SJSA1 (cell line): ENCODE results near the gene COX17. TPM values are rescaled to one million over a fixed set of nuclear protein-coding genes. Genes with fewer than 3 reads are reported as not detected.

Experiments
- DNase-seq, 2 experiments: peaks; one replicate each; pipeline ENCODE4 v3.0.0-alpha.2; 2015 to 2020; ENCODE audit warnings: low spot score in 2 of 2, low read depth in 1 of 2
- H3K27ac ChIP-seq: fragments of 250-450 bp; sonication (Bioruptor Pico); 2 replicates; pipeline ENCODE4 v1.5.1; 2020; ENCODE audit warnings: mild to moderate bottlenecking, moderate library complexity
- H3K27me3 ChIP-seq: fragments of 250-450 bp; sonication (Bioruptor Pico); replicated peaks from 2 replicates; pipeline ENCODE4 v1.5.1; 2020; ENCODE audit warnings: mild to moderate bottlenecking, moderate library complexity
- H3K36me3 ChIP-seq: fragments of 250-450 bp; sonication (Bioruptor Pico); 2 replicates; pipeline ENCODE4 v1.5.1; 2020; ENCODE audit warnings: mild to moderate bottlenecking
- H3K4me1 ChIP-seq: fragments of 250-450 bp; sonication (Bioruptor Pico); replicated peaks from 2 replicates; pipeline ENCODE4 v1.6.1; 2021; ENCODE audit warnings: mild to moderate bottlenecking
- H3K4me3 ChIP-seq: fragments of 250-450 bp; sonication (Bioruptor Pico); 2 replicates; pipeline ENCODE4 v1.5.1; 2020; ENCODE audit warnings: mild to moderate bottlenecking
- H3K9me3 ChIP-seq: fragments of 250-450 bp; sonication (Bioruptor Pico); replicated peaks from 2 replicates; pipeline ENCODE4 v1.5.1; 2020; ENCODE audit warnings: mild to moderate bottlenecking
- total RNA-seq: library from RNA; depleted of rRNA; stranded (reverse); fragments of >200 nt; shearing (Covaris generic); gene quantifications from 2 replicates; pipeline ENCODE4 v1.2.3, GENCODE V29; 2014

COX17 gene
- total RNA-seq, 1 experiment from 2014 or later: 36.0 TPM

GRCh38 chr3:119663885-119664284, 13.3 kb downstream of the COX17 start:
- H3K27ac ChIP-seq: peak overlapping the region; percentile 45
- no peaks in the 10 kb centered on the region for H3K36me3 ChIP-seq
- peaks cover 20% of the 10 kb centered on the region for H3K4me1 ChIP-seq
- H3K27me3 ChIP-seq: no peaks in the 10 kb centered on the region
- peak in 1 of 2 experiments; percentile 14 for DNase-seq
- no peak overlapping the region for H3K4me3 ChIP-seq
- H3K9me3 ChIP-seq: no peaks in the 10 kb centered on the region

DNA sequence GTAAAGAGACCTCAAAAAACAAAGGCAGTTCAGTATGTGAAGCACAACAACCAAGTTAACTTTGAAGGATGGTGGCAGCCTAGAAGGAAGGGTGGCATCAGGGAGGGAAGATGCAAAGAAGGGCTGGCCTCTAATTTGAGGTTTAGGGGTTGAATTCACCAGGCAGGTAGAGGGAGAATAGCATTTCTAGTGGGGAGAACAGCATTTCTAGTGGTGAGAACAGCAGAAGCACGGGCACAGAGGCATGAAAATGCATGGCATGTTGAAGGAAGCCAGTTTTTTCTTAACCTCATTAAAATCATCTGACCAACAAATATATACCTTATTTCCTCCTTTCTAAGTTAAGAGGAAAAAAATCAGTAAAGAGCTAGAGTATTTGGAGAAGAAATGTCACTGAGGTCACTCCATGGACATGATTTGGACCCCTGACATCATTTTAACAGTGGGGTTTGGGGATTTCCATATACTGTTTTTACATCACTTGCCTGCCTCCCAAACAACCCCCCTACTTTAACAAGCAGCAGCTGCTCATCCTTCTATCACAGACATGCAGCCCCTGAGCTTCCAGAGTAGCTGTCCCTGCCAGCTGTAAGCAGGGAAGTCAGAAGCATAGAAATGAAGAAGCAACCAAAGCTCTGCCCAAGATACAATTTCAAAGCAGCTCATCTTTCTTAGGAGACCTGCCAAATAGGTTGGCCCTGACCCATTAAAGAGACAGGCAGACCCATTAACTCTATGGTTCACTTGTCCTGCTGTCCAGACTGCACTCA, 14.4 kb downstream of the COX17 start:
- H3K27me3 ChIP-seq: no peaks in the 10 kb centered on the region
- no peak overlapping the region for H3K4me3 ChIP-seq
- H3K4me1 ChIP-seq: peaks cover 20% of the 10 kb centered on the region
- H3K27ac ChIP-seq: no peak overlapping the region
- DNase-seq: no peak
- no peaks in the 10 kb centered on the region for H3K9me3 ChIP-seq
- no peaks in the 10 kb centered on the region for H3K36me3 ChIP-seq

- no peaks in the 10 kb centered on the region for H3K9me3 ChIP-seq
- no peaks in the 10 kb centered on the region for H3K27me3 ChIP-seq
- no peak within 1 kb of the TSS for H3K4me3 ChIP-seq
- no peak within 1 kb of the TSS for H3K27ac ChIP-seq
- no peaks in the 10 kb centered on the region for H3K36me3 ChIP-seq
- H3K4me1 ChIP-seq: peaks cover 20% of the 10 kb centered on the region
- no peak for DNase-seq
Measured at GRCh38 chr3:119660474-119661440, 16.4 kb downstream of the COX17 start, which contains the start of gene POPDC2. Gene POPDC2 (minus strand): TSS chr3:119660589. CDS start chr3:119660423, 166 bp downstream.

- H3K27me3 ChIP-seq: no peaks in the 10 kb centered on the region
- H3K4me3 ChIP-seq: no peak overlapping the region
- no peaks in the 10 kb centered on the region for H3K36me3 ChIP-seq
- H3K4me1 ChIP-seq: peaks cover 17% of the 10 kb centered on the region
- H3K27ac ChIP-seq: no peak overlapping the region
- no peak for DNase-seq
- H3K9me3 ChIP-seq: no peaks in the 10 kb centered on the region
Measured at GRCh38 chr3:119659606-119660291, 17.5 kb downstream of the COX17 start.

- Histone ChIP-seq H3K4me3 (no peak overlapping the region), H3K4me1 (peaks cover 9% of the 10 kb centered on the region), H3K36me3 (no peaks in the 10 kb centered on the region), H3K27ac (no peak overlapping the region), H3K27me3 (no peaks in the 10 kb centered on the region), H3K9me3 (no peaks in the 10 kb centered on the region)
- DNase-seq: no peak
Measured at GRCh38 chr3:119658994-119659393, 18.2 kb downstream of the COX17 start.

GRCh38 chr3:119657887-119658702, 19.1 kb downstream of the COX17 start:
- H3K36me3 ChIP-seq: no peaks in the 10 kb centered on the region
- H3K27me3 ChIP-seq: no peaks in the 10 kb centered on the region
- no peak for DNase-seq
- H3K9me3 ChIP-seq: no peaks in the 10 kb centered on the region
- no peaks in the 10 kb centered on the region; the same call in 1 of the 2 replicates for H3K4me1 ChIP-seq
- no peak overlapping the region for H3K27ac ChIP-seq
- no peak overlapping the region for H3K4me3 ChIP-seq

DNA sequence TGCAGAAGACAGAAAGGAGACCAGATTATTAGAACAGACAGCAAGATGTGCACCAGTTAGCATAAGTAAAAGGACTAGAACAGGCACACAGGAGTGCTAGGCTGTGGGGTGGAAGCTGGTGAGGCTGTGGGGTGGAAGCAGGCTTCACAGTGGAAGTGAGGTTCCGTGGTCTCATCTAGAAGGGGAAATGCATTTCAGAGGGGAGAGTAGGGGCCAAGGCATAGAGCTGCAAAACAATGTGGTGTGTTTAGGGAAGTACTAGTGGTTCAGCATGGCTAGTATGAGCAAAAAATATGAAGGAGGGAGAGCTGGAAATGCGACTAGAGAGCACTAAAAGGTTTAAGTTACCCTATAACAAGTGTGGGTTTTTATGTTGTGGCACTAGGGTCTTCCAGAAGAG, 23.3 kb downstream of the COX17 start:
- no peak for DNase-seq
- Histone ChIP-seq H3K36me3 (no peaks in the 10 kb centered on the region), H3K27me3 (no peaks in the 10 kb centered on the region), H3K9me3 (no peaks in the 10 kb centered on the region), H3K4me1 (no peaks in the 10 kb centered on the region), H3K4me3 (no peak overlapping the region), H3K27ac (no peak overlapping the region)

- Histone ChIP-seq H3K9me3 (no peaks in the 10 kb centered on the region), H3K36me3 (no peaks in the 10 kb centered on the region), H3K4me1 (no peaks in the 10 kb centered on the region), H3K4me3 (no peak overlapping the region), H3K27ac (no peak overlapping the region), H3K27me3 (no peaks in the 10 kb centered on the region)
- DNase-seq: no peak
Measured at GRCh38 chr3:119652306-119653033, 24.7 kb downstream of the COX17 start.

DNA sequence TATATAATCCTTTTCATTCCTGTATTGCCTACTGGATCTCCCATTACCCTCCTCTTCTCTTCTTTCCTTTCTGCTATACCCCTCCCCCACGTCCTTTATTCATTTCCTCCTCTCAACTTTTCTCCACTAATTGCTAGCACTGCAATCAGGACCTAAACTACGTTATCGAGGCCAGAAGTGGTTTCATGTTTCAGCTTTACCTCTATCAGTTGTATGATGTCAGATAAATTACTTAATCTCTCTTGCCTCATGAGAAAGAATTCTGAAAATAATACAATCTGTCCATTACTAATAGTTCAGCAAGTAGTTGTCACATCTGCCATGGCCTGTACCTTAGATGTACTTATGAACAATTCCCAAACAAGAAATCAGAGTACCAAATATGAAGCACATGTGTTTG, 27.4 kb downstream of the COX17 start:
- H3K36me3 ChIP-seq: no peaks in the 10 kb centered on the region
- H3K27ac ChIP-seq: no peak overlapping the region
- H3K9me3 ChIP-seq: no peaks in the 10 kb centered on the region
- H3K27me3 ChIP-seq: no peaks in the 10 kb centered on the region
- DNase-seq: no peak
- H3K4me1 ChIP-seq: no peaks in the 10 kb centered on the region
- H3K4me3 ChIP-seq: no peak overlapping the region

GRCh38 chr3:119647843-119648575, 29.2 kb downstream of the COX17 start:
- no peaks in the 10 kb centered on the region for H3K9me3 ChIP-seq
- H3K27me3 ChIP-seq: no peaks in the 10 kb centered on the region
- no peak for DNase-seq
- H3K36me3 ChIP-seq: no peaks in the 10 kb centered on the region
- no peak overlapping the region for H3K27ac ChIP-seq
- peaks cover 14% of the 10 kb centered on the region for H3K4me1 ChIP-seq
- no peak overlapping the region for H3K4me3 ChIP-seq

GRCh38 chr3:119647171-119647570, 30.0 kb downstream of the COX17 start:
- no peak for DNase-seq
- Histone ChIP-seq H3K4me3 (no peak overlapping the region), H3K36me3 (no peaks in the 10 kb centered on the region), H3K27ac (no peak overlapping the region), H3K27me3 (no peaks in the 10 kb centered on the region), H3K4me1 (peaks cover 17% of the 10 kb centered on the region), H3K9me3 (no peaks in the 10 kb centered on the region)

DNA sequence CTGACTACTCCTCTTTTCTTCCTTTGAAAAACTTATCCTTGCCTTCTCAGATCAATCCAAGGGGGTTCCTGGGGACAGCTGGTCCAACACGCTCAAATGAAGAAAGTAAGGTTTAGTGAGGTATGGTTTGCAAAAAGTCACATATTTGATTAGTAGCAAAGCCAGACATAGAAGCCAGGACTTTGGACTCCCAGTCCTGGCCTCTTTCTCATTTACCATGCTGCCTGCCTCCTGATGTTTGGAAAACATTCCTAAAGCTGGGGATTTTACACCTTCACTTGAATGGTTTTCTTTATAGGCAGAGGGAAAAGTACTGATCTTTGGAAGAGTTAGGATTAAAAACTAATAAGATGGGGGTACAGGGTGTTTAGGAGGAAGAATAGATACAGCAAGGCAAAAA, 31.4 kb downstream of the COX17 start:
- no peaks in the 10 kb centered on the region for H3K9me3 ChIP-seq
- H3K4me3 ChIP-seq: no peak overlapping the region
- no peaks in the 10 kb centered on the region for H3K27me3 ChIP-seq
- peaks cover 17% of the 10 kb centered on the region for H3K4me1 ChIP-seq
- H3K27ac ChIP-seq: no peak overlapping the region
- H3K36me3 ChIP-seq: no peaks in the 10 kb centered on the region
- DNase-seq: no peak
